GM19238 (cell line): ENCODE data around the gene NTSR1.

Experiments used
- DNase-seq: peaks from one replicate; pipeline ENCODE4 v3.0.0; 2011; ENCODE audit warnings: low spot score; ENCODE audit not compliant: insufficient read length

Gene NTSR1

DNA sequence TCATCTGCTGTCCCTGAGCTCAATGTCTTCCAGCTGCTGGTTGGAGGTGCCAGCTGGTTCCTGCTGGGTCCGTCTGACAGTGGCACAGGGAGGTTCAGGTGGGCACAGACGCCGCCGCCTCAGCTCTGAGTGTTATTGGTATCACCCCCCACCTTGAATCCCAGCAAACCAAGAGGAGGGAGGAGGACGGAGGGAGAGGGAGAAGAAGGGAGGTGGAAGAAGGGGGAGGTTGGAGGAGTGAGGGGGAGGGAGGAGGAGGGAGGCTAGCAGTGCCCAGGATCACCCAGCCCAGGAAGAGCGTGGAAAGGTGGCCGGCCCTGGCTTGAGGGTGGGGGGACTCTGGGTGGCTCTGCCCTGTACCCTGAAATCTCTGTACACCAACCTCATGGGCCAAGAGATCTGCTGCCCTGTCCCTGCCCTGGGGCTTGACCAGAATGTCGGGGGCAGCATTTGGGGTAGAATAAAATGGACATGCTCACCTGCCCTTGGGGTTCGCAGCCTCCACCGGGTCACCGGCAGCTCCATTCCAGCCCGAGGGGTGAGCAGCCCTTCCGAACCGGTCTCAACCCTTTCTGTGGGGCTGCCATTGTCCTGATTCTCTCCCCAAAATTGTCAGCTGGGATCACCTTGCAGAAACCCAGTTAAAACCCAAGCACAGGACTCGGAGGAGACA, 17.1 kb downstream of the NTSR1 start:
- no peak for DNase-seq

DNA sequence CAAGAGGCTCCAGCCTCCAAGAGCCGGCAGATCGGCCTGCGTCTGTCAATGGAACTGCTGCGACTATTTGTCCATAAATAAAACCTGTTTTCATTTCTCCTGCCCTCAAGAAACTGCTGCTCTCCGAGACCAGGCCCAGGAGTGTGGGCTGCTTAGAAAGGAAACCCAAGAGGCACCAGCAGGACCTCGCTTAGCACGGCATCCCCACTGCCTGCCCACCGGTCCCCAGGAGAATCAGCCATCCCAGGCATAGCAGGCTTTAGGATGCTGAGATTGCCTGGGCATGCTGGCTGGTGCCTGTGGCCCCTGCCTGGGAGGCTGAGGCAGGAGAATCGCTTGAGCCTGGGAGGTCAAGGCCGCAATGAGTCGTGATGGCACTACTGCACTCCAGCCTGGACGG, 17.6 kb downstream of the NTSR1 start:
- no peak for DNase-seq

DNA sequence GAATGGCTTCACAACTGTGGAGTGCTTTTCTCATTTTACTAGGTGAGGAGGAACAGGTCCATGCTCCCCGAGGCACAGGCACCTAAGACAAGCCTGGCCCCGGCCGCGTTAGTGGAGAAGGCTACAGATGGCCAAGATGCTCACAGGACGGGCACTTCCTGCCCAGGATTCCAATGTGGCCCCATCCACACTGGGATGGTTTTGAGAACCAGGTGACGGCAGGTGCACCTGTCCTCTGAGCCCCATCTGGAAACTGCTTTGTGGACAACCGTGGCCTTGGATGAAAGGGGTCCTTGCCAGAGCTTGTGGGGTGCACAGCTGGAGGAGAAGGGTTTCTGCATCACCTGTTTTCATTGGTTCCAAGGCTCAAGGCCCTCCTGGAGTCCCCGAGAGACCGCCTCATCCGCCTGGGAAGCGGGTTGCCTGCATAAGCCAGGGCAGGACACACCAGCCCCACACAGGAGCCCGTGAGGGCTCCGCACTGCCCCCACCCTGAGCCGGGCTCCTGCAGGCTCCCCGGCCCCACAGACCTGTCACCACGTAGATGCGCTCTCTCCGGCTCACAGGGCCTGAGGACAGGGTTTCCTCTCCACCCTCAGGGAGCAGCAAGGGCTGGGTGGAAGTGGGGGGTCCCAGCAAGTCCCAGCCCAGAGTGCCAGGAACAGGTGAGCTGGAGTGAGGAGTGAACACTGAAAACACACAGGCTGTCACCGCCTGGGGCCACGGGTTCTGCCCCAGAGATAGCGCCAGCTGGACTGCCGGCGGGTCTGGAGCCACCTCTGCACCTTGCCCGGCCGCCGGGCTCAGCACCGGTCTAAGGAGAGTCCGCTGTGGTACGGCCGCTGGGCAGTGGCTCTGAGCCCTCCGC, 18.3 kb downstream of the NTSR1 start:
- no peak for DNase-seq

DNA sequence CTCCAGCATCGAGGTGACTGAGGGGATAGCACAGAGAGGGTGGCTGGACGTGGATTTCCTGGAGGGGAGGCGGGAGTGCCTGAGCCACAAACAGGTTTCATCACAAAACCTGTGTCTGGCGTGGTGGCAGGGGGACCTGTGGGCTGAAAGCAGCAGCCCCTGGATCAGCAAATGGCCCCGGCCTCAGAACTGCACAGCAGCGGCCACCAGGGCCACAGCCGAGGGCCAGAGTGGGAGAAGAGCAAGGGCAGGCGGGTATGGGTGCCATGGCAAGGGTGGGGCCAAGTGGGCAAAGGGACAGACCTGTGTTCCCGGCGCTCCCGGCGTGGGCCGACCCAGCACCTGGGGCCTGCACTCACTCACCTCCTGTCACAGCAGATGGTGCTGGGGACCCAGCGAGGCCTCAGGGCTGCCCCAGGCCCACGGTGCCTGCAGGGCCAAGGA, 19.0 kb downstream of the NTSR1 start:
- DNase-seq = no peak

DNA sequence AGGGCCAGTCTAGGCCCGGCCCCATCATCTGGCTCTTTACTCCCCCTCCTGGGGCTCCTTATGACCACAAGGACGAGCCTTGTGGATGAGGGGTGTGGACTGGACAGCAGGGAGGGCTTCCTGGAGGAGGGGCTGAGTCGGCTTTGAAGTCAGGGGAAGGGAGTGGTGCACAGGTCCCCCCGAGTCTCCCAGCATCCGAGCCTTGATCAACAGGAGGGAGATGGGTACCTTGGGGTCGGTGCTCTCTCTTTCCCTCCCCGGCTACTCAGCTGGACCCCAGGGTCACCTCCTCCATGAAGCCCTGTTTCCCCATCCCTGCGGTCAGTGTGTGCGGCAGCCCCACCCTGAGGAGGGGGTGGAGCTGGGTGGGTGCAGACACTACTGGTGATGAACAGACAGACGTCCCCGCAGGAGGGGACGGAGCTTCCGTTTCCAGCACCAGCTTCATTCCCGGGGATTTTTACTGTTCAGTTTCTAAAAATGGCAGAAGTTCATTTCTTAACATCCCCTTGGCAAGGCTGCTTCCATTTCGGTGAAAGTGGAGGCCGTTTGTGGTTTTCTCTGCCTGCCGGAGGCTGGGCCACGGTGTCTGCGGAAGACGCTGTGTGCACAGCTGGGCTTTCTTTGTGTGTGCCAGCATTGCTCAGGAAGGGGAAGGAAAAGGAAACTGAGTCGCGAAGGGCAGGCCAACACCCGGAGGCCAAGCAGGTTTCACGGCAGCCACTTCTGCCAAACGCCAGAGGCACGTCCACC, 19.6 kb downstream of the NTSR1 start:
- DNase-seq = no peak

DNA sequence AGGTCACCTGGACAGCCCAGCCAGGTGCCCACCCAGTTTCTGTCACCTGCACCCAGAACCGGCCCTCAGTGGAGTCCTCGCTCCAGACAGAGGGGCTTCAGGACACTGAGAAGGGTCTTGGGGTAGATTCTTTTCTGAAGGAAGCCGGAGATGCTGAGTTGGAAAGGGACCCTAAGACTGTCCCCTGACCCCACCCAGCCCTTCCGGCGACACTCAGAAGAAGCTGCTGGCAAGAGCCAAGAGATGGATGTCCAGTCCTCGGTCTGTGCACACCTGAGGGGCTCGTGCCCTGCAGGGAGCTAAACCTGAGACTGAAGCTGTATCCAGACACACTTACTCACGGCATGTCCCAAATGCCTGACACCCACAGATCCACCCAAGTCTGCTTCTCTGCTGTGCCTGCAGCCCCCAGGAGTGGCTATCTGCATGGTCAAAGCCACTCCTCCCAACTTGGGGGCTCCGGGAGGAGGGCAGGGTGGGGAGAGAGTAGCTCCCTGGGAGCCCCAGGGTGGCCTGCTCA, 20.2 kb downstream of the NTSR1 start:
- DNase-seq = no peak

DNA sequence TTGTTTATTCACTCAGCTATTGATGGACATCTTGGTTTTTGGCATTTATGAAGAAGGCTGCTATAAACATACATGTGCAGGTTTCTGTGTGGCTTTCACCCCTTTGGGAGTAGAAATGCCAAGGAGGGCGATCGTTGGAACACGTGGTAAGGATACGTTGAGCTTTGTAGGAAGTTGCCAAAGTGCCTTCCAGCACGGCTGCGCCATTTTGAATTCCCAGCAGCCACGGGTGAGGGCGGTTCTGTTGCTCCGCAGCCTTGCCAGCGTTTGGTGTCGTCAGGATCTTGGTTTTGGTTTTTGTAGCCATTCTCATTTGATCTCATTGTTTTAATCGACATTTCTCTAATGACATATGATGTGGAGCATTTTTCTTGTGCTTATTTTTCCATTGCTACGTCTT, 21.8 kb downstream of the NTSR1 start:
- no peak for DNase-seq

DNA sequence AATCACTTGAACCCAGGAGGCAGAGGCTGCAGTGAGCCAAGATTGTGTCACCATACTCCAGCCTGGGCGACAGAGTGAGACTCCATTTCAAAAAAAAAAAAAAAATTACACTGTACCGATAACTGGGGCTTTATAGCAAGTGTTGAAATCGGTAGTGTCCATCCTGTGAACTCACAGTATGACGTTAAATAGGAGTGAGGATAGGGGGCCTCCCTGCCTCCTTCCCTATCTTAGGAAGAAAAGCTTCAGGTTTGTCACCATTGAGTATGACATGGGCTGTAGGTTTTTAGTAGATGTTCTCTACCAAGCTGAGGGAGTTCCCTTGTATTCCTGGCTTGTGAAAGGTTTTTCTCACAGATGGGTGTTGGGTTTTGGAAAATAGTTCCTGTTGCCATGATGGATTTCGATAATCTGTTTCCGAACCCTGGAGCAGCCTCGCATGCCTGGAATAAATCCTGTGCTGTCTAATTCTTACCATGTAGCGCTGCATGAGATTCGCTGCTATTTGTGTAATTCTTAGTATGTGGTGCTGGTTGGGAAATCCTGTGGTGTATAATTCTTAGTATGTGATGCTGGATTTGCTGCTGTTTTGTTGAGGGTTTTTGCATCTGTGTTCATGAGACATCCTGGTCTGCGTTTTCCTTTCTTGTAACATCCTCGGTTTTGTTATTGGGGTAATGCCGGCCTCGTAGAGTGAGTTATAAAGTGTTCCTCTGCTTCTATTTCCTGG, 23.6 kb downstream of the NTSR1 start:
- no peak for DNase-seq

DNA sequence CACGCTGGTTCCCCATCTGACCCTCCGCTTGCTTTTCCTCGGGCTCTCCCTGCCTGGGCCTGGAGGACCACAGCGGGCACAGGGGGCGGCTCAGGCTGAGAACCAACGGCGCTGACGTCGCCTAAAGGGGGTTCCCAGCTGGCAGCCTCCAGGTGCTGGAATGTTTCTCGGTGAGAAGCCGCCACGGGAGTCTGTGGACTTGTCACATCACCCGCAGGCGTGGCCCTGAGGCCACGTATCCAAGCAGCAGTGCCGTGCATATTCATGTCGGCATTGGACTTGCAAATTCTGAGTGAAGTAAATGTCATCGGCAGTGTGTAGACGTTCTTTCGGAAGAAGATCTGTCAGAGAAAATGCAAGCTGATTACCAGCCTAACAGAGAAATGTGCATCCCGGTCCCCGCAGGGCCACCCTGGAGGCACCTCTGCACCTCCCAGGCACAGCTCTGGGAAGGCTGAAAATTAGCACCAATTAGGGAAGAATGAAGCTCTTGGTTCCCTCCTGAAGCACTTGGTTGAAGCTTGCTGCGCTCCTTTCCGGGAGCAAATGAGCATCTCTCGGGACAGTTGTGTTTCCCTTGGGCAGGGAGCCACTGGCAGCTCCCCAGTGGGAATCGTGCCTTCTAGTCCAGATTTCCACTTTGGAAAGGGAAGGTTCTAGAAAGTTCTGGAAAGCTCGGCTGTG, 24.3 kb downstream of the NTSR1 start:
- DNase-seq = no peak

DNA sequence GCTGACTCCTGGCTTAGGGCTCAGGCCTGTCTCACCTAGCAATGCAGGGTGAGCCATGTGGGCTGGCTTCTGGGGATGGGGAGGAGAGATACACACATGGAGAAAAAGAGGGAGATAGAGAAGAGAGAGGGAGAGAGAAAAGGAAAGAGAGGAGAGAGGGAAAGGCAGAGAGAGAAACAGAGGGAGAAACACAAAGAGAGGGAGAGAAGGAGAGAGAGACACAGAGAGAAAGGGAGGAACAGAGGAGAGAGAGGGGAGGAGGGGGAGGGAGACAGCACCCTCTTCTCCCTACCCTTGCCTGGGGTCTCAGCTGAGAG, 24.8 kb downstream of the NTSR1 start:
- DNase-seq = no peak

DNA sequence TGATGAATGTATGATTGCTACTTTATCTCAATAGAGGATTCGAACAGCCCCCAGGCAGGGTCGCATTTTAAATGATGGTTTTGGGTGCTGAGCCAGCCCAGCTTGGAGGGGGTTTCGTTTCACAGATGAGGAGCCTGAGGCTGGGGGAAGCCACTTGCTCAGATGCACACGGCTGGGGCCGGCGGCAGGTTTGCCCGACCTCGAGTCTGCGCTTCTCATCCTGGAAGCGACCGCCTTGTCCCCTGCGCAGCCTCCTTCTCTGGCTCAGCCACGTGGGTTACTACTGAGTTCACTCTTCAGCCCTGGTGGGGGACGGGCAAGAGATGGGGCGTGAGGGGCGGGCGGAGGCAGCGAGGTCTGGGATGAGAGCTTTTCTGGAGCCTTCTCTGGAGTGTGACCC, 25.3 kb downstream of the NTSR1 start:
- no peak for DNase-seq

DNA sequence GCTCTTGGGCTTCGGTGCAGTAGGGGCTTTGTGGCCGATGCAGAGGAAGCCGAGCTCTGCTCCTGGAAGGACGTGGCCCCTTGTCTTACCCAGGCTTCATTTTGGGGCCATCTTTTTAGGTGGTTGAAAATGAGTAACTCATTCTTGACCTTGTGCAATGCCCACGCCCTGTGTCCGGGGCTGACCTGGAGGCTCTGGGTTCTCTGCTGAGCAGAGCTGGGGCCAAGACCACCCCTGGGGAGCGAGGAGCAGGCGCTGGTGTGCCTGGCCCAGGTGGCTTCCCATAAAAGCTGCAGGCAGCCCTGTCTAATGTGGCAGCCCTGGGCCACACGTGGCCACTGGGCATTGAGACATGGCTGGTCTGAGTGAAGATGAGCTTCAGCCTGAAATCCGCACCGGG, 25.7 kb downstream of the NTSR1 start:
- DNase-seq = no peak

DNA sequence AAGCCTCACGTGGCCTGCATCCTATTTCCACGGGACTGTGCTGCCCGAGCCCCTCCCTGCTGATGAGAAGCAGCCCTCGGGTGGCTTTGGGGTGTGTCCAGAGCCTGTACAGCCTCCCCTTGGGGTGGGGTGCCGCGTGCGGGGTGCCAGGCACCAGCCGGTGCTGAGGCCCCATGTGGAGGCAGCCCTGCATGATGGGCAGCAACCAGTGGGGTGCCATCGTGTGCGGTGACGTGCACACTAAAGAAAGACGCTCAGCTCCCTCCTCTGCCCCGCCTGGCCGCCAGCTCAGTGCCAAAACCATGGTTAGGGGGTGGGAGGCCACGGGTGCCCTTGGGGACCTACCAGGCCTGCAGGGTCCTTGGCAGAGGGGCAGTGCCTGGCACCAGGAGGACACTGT, 26.2 kb downstream of the NTSR1 start:
- DNase-seq = no peak

DNA sequence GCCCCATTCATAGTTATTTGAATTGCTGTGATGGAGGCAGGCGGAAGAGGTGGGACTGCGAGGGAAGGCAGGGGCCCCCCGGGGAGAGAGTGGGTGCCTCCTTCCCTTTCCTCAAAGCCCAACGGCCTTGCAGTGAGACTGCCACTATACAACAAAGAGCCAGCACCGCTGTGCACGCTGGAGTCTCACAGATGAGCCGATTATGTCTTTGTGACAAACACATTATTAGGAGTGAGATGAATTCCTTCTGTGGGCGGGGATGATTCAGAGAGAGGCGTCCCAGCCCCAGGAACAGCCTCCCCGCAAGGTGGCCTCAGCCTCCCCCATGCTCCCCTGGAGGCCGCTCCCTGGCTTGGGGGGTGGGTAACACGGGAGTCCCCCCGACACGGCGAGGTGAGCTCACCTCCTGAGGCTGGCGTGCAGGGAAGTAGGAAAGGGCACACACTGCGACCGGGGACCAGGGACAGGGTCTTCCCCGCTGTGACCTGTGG, 26.7 kb downstream of the NTSR1 start:
- DNase-seq = no peak

DNA sequence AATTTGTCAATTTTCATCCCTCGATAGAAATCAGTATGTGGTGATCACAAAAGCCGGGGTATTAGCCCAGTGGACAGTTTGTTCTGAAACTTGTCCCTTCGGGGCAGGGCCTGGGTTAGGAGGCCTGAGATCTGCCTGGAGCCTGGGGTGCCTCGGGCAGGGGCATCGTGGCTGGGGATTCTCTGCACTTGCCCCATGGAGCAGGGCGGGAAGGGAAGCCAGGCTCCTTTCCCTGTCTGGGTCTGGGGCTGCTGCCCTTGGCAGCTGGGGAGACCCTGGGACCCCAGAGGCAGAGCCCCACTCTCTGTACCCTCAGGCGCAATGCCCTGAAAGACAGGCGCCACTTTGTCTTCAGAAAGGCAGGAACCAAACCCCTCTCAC, 27.4 kb downstream of the NTSR1 start:
- no peak for DNase-seq

DNA sequence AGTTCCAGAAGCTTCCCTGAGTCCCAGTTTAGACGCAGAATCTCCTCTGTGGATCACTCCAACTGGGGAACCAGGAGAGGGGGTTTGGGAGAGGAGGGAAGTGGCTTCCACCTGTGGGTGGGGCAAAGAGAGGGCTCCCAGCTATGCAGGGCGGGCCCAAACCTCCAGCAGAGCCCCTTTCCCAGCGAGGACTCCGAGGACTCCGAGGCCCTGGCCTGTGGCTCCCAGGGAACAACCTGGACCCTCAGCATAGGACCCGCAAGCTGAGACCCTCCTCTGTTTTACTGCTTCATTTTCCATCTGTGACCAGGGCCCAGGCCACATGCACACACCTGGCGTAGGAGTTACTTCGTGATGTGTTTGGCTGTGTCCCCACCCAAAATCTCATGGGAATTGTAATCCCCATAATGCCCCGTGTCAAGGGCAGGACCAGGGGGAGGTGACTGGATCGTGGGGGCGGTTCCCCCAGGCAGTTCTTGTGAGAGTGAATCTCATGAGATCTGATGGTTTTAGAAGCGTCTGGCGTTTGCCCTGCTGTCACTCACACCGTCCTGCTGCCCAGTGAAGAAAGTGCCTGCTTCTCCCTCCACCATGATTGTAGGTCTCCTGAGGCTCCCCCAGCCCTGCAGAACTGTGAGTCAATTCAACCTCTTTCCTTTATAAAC, 27.9 kb downstream of the NTSR1 start:
- DNase-seq = no peak

DNA sequence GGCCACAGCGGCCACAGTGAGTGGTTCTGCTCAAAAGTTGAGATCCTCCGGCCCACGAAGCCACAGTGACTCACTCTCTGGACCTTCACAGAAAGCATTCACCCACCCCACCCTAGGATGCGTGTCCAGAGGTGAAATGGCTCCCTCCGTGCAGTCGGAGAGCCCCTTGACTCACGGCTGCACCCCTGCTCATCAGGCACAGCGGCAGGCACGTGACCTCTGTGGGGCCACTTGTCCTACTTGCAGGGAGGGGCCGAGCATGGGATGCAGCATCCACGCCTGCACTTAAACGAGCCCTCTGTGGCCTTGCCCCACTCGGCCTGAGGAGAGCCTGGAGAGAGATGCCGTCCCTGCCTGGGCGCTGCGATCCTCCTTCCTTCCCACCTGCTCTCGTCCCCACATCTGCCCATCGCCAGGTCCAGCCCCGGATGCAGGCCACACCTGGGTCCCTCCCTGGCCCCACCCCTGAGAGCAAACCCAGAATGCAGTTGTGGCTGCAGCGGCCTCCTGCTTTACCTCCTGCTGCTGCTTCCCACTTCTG, 28.7 kb downstream of the NTSR1 start:
- DNase-seq = no peak

DNA sequence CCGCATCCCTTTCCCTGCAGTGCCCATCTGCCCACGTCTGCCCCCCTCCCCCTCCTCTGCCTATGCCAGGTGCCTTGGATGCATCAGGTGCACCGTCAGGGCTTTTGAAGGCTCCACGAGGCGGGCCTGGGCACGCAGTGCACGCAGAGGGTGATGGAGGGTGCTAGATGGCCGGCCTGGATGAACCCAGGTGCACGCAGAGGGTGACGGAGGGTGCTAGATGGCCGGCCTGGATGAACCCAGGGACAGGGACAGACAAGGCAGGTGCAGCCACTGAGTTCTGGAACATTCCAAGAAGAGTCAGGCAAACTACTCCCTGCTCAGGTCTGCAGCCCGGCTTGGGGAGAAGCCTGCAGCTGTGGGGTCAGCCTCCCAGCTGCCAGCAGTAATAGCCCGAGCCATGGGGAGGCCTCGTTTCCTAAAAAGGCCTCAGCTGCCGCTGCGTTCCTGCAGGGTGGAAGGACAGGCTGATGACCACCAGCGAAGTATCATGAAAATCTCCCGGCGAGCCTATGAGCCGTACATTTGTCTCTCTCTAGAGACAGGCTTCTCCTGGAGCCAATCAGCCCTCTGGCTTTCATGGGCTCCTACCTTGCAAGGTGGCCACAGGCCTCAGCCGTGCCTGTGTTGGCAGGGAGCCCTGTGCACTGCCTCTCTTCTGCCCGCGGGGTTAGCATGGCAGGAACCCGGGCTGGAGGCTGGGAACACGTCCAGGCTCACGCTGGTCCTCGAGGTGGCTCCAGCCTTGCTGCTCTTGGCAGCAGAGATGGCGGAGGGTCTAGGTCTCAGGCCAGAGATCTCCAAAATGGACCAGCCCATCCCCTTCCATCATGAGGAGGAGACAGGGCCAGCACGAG, 29.6 kb downstream of the NTSR1 start:
- no peak for DNase-seq

DNA sequence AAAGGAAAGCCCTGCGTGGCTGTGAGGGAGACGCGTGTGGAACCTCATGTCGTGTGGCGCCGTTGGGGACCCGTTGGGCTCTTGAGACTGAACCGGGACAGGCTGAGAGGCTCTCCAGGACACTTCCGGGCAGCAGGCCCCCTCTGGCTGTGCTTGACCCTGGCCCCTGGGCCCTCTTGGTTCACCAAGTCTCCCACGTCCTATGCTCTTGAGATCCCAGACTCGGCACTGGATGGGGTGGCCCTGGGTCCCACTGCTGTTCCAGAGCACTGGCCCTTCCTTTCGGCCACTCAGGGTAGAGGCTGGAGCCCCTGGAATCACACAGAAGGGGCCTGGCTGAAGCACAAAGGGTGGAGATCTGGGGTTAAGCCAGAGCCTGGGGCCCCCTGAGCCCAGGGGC, 30.4 kb downstream of the NTSR1 start:
- no peak for DNase-seq
